Raji (cell line): ENCODE data around the gene SDHC.

Experiments
- POLR2A ChIP-seq: IDR thresholded peaks from 2 replicates; pipeline ENCODE4 v1.6.1; 2011; ENCODE audit warnings: low read depth, low read length, control low read depth; ENCODE audit not compliant: insufficient read depth

Gene SDHC

GRCh38 chr1:161359291-161359690, 45.1 kb downstream of the SDHC start:
- no peak for TF ChIP-seq POLR2A

- TF ChIP-seq POLR2A: no peak
Measured at GRCh38 chr1:161364332-161364731, 50.2 kb downstream of the SDHC start.

- TF ChIP-seq POLR2A: no peak
Measured at GRCh38 chr1:161365207-161365606, 51.0 kb downstream of the SDHC start.

GRCh38 chr1:161367684-161368400, 53.7 kb downstream of the SDHC start, which contains the start of gene CFAP126:
TSS of gene CFAP126 (minus strand) at chr1:161367876. CDS start at chr1:161367868, 8 bp downstream.
- no peak for TF ChIP-seq POLR2A

- no peak for TF ChIP-seq POLR2A
Measured at GRCh38 chr1:161373442-161373841, 59.3 kb downstream of the SDHC start.

- no peak for TF ChIP-seq POLR2A
Measured at GRCh38 chr1:161374373-161374772, 60.2 kb downstream of the SDHC start.

GRCh38 chr1:161378014-161378413, 63.8 kb downstream of the SDHC start:
- no peak for TF ChIP-seq POLR2A

- TF ChIP-seq POLR2A: no peak
Measured at GRCh38 chr1:161379071-161379470, 64.9 kb downstream of the SDHC start.

GRCh38 chr1:161381707-161382106, 67.5 kb downstream of the SDHC start:
- TF ChIP-seq POLR2A: no peak

GRCh38 chr1:161382214-161383019, 68.2 kb downstream of the SDHC start:
- TF ChIP-seq POLR2A: no peak

GRCh38 chr1:161388639-161389038, 74.5 kb downstream of the SDHC start:
- TF ChIP-seq POLR2A: no peak

GRCh38 chr1:161389691-161390558, 75.7 kb downstream of the SDHC start:
- peak; percentile 80 for TF ChIP-seq POLR2A

- TF ChIP-seq POLR2A: no peak
Measured at GRCh38 chr1:161390559-161390858, 76.3 kb downstream of the SDHC start.

- no peak for TF ChIP-seq POLR2A
Measured at GRCh38 chr1:161391611-161392010, 77.4 kb downstream of the SDHC start.

GRCh38 chr1:161393151-161393550, 79.0 kb downstream of the SDHC start:
- TF ChIP-seq POLR2A: no peak
